K562 (cell line): ENCODE measurements around the gene ZBTB43. TPM values are rescaled to one million over a fixed set of nuclear protein-coding genes. Genes with fewer than 3 reads are reported as not detected.

Experiments
- ATAC-seq: fragments of 200-7000 bp; cut with Tn5 transposase; 3 replicates; pipeline ENCODE4 v1.9.1; 2020; ENCODE audit warnings: moderate library complexity
- BruUV-seq: library from RNA; stranded (reverse); fragments of 400-500 nt; replicated peaks from 2 replicates; lab custom pipeline; 2021; lab: Mats Ljungman, UMichigan
- CTCF ChIA-PET: fragments of 300-600 bp; formaldehyde crosslinking; extraction: SDS; loops from one replicate; lab custom pipeline; 2021; ENCODE audit warnings: low intra/inter-chr PET ratio; lab: Yijun Ruan, JAX
- POLR2A ChIA-PET: fragments of 300-600, 350-650 bp; sonication (Branson Sonifier 250); formaldehyde crosslinking; extraction: SDS; loops from one replicate; lab custom pipeline; 2021; ENCODE audit warnings: antibody characterized with exemption, inconsistent platforms; lab: Yijun Ruan, JAX
- DNase-seq, 4 experiments: peaks; one replicate each; pipeline versions ENCODE4 v3.0.0 to v3.0.0-alpha.2; 2011 to 2018; ENCODE audit warnings: low spot score in 3 of 4, mixed read lengths in 3 of 4; ENCODE audit errors: extremely low read depth in 1 of 4
- FAIRE-seq: peaks from 2 replicates; lab custom pipeline; 2011; peaks lifted over from hg19 to GRCh38; lab: Jason Lieb, UNC
- H2AFZ ChIP-seq: 2 replicates; pipeline ENCODE4 v1.6.0; 2011; ENCODE audit warnings: low read depth, low read length, control low read depth, inconsistent platforms
- H3K27ac ChIP-seq: fragments of 200-600 bp; 3 replicates; pipeline ENCODE4 v1.8.0; 2011; ENCODE audit warnings: low read depth, mild to moderate bottlenecking, control low read depth, inconsistent platforms, low read length, moderate library complexity, mixed read lengths; ENCODE audit errors: extremely low read depth
- H3K27me3 ChIP-seq, 2 experiments: fragments of 300-600 bp in 1 of 2; 2 replicates in 1 of 2; 3 replicates in 1 of 2; pipeline versions ENCODE4 v1.6.0 to v1.8.0; 2011; ENCODE audit warnings: inconsistent platforms in 2 of 2, low read length in 2 of 2, mild to moderate bottlenecking in 1 of 2, mixed read lengths in 1 of 2, moderate library complexity in 1 of 2; ENCODE audit not compliant: control insufficient read depth in 2 of 2, insufficient read depth in 2 of 2
- H3K36me3 ChIP-seq: fragments of 300-600 bp; 3 replicates; pipeline ENCODE4 v1.8.0; 2011; ENCODE audit warnings: mild to moderate bottlenecking, low read length, inconsistent platforms; ENCODE audit not compliant: control insufficient read depth, insufficient read depth
- H3K4me1 ChIP-seq, 2 experiments: fragments of 200-600 bp in 1 of 2; replicated peaks in 1 of 2; 2 replicates in 1 of 2; 3 replicates in 1 of 2; pipeline versions ENCODE4 v1.5.1 to v1.8.0; 2011; ENCODE audit warnings: inconsistent platforms in 2 of 2, low read length in 2 of 2, mild to moderate bottlenecking in 1 of 2, mixed read lengths in 1 of 2, moderate library complexity in 1 of 2; ENCODE audit not compliant: control insufficient read depth in 2 of 2, insufficient read depth in 2 of 2
- H3K4me2 ChIP-seq: 2 replicates; pipeline ENCODE4 v1.6.1; 2011; ENCODE audit warnings: low read length, control low read depth, inconsistent platforms, mixed read lengths; ENCODE audit not compliant: insufficient read depth
- H3K4me3 ChIP-seq: fragments of 200-600 bp; sonication (generic), shearing (Covaris generic); 2 replicates; pipeline ENCODE4 v1.5.1; 2016; ENCODE audit warnings: control low read depth, inconsistent platforms
- H3K79me2 ChIP-seq: fragments of 200-600 bp; 3 replicates; pipeline ENCODE4 v1.8.0; 2011; ENCODE audit warnings: low read length, inconsistent platforms; ENCODE audit not compliant: control insufficient read depth, insufficient read depth
- H3K9ac ChIP-seq, 2 experiments: 2 replicates each; pipeline versions ENCODE4 v1.6.0 to v1.6.1; 2011; ENCODE audit warnings: low read depth in 2 of 2, low read length in 2 of 2, control low read depth in 1 of 2, inconsistent platforms in 1 of 2, mild to moderate bottlenecking in 1 of 2, mixed read lengths in 1 of 2; ENCODE audit not compliant: insufficient read depth in 1 of 2
- H3K9me1 ChIP-seq: one replicate; pipeline ENCODE4 v1.6.0; 2011; ENCODE audit warnings: inconsistent platforms, mild to moderate bottlenecking, low read length, moderate library complexity; ENCODE audit not compliant: control insufficient read depth, insufficient read depth
- H3K9me3 ChIP-seq: replicated peaks from 2 replicates; pipeline ENCODE4 v1.5.1; 2011; ENCODE audit warnings: low read depth, low read length, inconsistent platforms; ENCODE audit not compliant: control insufficient read depth, insufficient read depth
- H4K20me1 ChIP-seq: replicated peaks from 2 replicates; pipeline ENCODE4 v1.6.1; 2011; ENCODE audit warnings: low read length, inconsistent platforms, mixed read lengths; ENCODE audit not compliant: control insufficient read depth, insufficient read depth
- BRD9 ChIP-seq: fragments of 450-650 bp; IDR thresholded peaks from 2 replicates; pipeline ENCODE4 v1.6.1; 2018; ENCODE audit warnings: low read depth; ENCODE audit not compliant: partially characterized antibody
- FOXM1 ChIP-seq, 2 experiments: fragments of 450-650 bp in 1 of 2; sonication (generic) in 1 of 2; formaldehyde crosslinking in 1 of 2; IDR thresholded peaks; 2 replicates each; pipeline versions ENCODE4 v1.6.1 to v1.9.0; 2017 to 2022; ENCODE audit warnings: low read depth in 2 of 2, mild to moderate bottlenecking in 2 of 2, missing genetic modification reagents in 1 of 2, moderate library complexity in 1 of 2
- MEF2D ChIP-seq: conservative IDR thresholded peaks from 2 replicates; pipeline ENCODE4 v1.6.1; 2016; ENCODE audit warnings: low read depth, missing genetic modification characterization, missing compliant biosample characterization
- NFE2 ChIP-seq: IDR thresholded peaks from 2 replicates; pipeline ENCODE4 v1.6.1; 2014; ENCODE audit warnings: antibody characterized with exemption, low read depth
- YBX1 ChIP-seq: fragments of 450-650 bp; IDR thresholded peaks from 2 replicates; pipeline ENCODE4 v1.7.1; 2016; ENCODE audit warnings: mild to moderate bottlenecking
- ZNF197 ChIP-seq: fragments of 200-800 bp; sonication (Bioruptor generic); IDR thresholded peaks from 2 replicates; pipeline ENCODE4 v1.6.1; 2016; ENCODE audit warnings: low read depth, missing genetic modification characterization, missing compliant biosample characterization
- ZSCAN32 ChIP-seq: fragments of 450-650 bp; formaldehyde crosslinking; IDR thresholded peaks from 2 replicates; pipeline ENCODE4 v1.4.0; 2020; ENCODE audit warnings: mild to moderate bottlenecking, moderate library complexity
- WGBS: fragments of 100-300 bp; shearing (Covaris generic); methylation state at CpG from one replicate; pipeline ENCODE4 v1.1.6; 2016; ENCODE audit warnings: low coverage, mixed read lengths; ENCODE audit not compliant: insufficient coverage; ENCODE audit errors: missing lambda C conversion rate; 5-methylcytosine and 5-hydroxymethylcytosine counted together
- in situ Hi-C: fragments of 300-500 bp; cut with MboI; formaldehyde crosslinking; loops from 4 replicates; pipeline ENCODE4 v1.15.0; 2018; ENCODE audit warnings: inconsistent platforms, mixed read lengths
- intact Hi-C: fragments of 100-400 bp; cut with micrococcal nuclease; formaldehyde crosslinking; loops from 2 replicates; pipeline ENCODE4 v1.14.2; 2022
- polyA plus RNA-seq, 8 experiments: library from polyadenylated mRNA; depleted of rRNA in 4 of 8; stranded (reverse) in 5 of 8; unstranded in 3 of 8; fragments of >200 nt; fragmentation: Nextera tagmentation in 2 of 8; fragmentation: Illumina TruSeq in 1 of 8; extraction: Ambion mirVana in 2 of 8; extraction: Trizol in 1 of 8; gene quantifications; 2 replicates each; pipeline versions ENCODE4 v1.2.1 to v1.2.3, GENCODE V29; 2011 to 2014; ENCODE audit warnings: inconsistent platforms in 1 of 8, missing spikeins in 1 of 8
- total RNA-seq, 7 experiments: library from RNA; depleted of rRNA in 6 of 7; stranded (reverse); fragments of >200 nt in 6 of 7; fragmentation: Illumina TruSeq in 2 of 7; extraction: Trizol in 2 of 7; gene quantifications; 2 replicates each; pipeline versions ENCODE4 v1.2.1 to v1.2.3, GENCODE V29; 2011 to 2021; ENCODE audit warnings: low replicate concordance in 1 of 7

ZBTB43 gene
- total and polyA plus RNA-seq, 9 of the 15 experiments (the other 6 are each of a cell fraction or from before 2014, with no cell fraction given) = 3.9 to 17.2 (median 9.1) TPM

DNA sequence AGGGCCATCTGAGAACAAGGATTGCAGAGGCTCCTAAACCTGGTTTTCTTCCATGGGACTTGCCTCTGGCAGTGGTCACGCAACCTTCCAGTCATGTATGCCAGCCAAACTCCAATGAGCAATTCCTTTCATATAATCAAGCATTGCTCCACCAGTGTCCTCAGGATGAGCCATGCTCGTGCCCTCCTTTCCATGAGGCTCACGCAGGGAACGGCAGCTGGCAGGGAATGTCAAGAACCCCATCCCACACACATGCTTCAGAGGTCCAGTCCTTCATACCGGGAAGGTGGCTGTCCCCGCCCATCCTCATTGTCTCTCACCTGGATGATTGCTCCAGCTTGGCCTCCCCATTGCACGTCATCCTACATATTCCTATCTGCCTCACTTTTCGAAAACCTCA lies 42.2 kb downstream of the ZBTB43 start:
- TF ChIP-seq ZNF197 (CRISPR knock-in tag) (no peak), FOXM1 (IDR thresholded peaks at IDR 0.05; ENCODE audit: low read depth) (no peak), FOXM1 (CRISPR knock-in tag; IDR thresholded peaks at IDR 0.05; ENCODE audit: low read depth) (no peak), ZSCAN32 (CRISPR knock-in tag) (no peak), NFE2 (no peak), YBX1 (no peak), BRD9 (no peak), MEF2D (tag) (no peak)
- Histone ChIP-seq H3K79me2 (no peaks in the 10 kb centered on the region), H4K20me1 (peaks cover 3% of the 10 kb centered on the region; the same call in 1 of the 2 replicates), H3K9ac (no peak overlapping the region), H3K4me1 (peaks cover 7 to 13% of the 10 kb centered on the region in 2 experiments), H3K4me2 (no peak overlapping the region), H3K4me3 (no peak overlapping the region), H2AFZ (no peak overlapping the region), H3K27ac (no peak overlapping the region), H3K27me3 (peaks cover 6 to 14% of the 10 kb centered on the region in 2 experiments; a peak in 4 of 5 replicates), H3K9me3 (no peaks in the 10 kb centered on the region), H3K36me3 (no peaks in the 10 kb centered on the region), H3K9me1 (peaks cover 4% of the 10 kb centered on the region)
- ATAC-seq = no peak
- CTCF ChIA-PET = no interaction called here
- 17% methylated on average over 8 of the region's 8 CpGs for WGBS
- no peak for DNase-seq
- no peak for FAIRE-seq
- BruUV-seq = no TSS peak
- POLR2A ChIA-PET = interaction anchor here (0.8 to 1.4 kb wide), 2 partner anchors 12 to 665 kb away, joined by 3 to 4 read pairs; no protein-coding TSS in a partner anchor
- in situ Hi-C loops = no loop called here
- intact Hi-C loops = no loop called here
